ENCODE measurements around the gene OS9. TPM values are rescaled to one million over a fixed set of nuclear protein-coding genes. Genes with fewer than 3 reads are reported as not detected.

The OS9 gene
- total and polyA plus RNA-seq, 4 donors, result 136 to 357 (median 216) TPM

GRCh38 chr12:57687862-57688261 is 6.1 kb upstream of the OS9 start:
- Histone ChIP-seq H3K9me3 (ENCODE audit: control insufficient read depth in 4 of 4, low read length in 3 of 4) (no peaks in the 10 kb centered on the region), H3K4me1 (ENCODE audit: control insufficient read depth in 4 of 4, insufficient read depth in 4 of 4, low read length in 3 of 4) (no peaks in the 10 kb centered on the region), H3K9ac (ENCODE audit: low read depth in 1 of 2, low read length in 2 of 2) (no peak overlapping the region), H3K4me3 (ENCODE audit: low read depth in 1 of 3, low read length in 3 of 3) (no peak overlapping the region), H3K27me3 (ENCODE audit: control insufficient read depth in 4 of 4, insufficient read depth in 4 of 4, low read length in 3 of 4) (no peaks in the 10 kb centered on the region), H3K27ac (ENCODE audit: low read depth in 1 of 2, low read length in 2 of 2) (no peak overlapping the region), H3K36me3 (ENCODE audit: control insufficient read depth in 4 of 4, insufficient read depth in 3 of 4, low read depth in 1 of 4, low read length in 3 of 4) (no peaks in the 10 kb centered on the region)
- 63% methylated on average over 4 of the region's 4 CpGs for WGBS
- DNase-seq (ENCODE audit: low spot score), result no peak
- no peak for TF ChIP-seq YY1 (IDR thresholded peaks at IDR 0.05)
- no peak for TF ChIP-seq GABPA (IDR thresholded peaks at IDR 0.05 in 1 of 2, conservative IDR thresholded peaks at IDR 0.05 in 1 of 2)
- no peak for TF ChIP-seq FOXA1 (IDR thresholded peaks at IDR 0.05)
- TF ChIP-seq NR2F2 (IDR thresholded peaks at IDR 0.05), result no peak
- TF ChIP-seq, protein P1, sequence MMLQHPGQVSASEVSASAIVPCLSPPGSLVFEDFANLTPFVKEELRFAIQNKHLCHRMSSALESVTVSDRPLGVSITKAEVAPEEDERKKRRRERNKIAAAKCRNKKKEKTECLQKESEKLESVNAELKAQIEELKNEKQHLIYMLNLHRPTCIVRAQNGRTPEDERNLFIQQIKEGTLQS (IDR thresholded peaks at IDR 0.05), result no peak
- TF ChIP-seq FOXA2 (IDR thresholded peaks at IDR 0.05), result no peak
- no peak for TF ChIP-seq HNF4G (IDR thresholded peaks at IDR 0.05)
- no peak for TF ChIP-seq EGR1 (IDR thresholded peaks at IDR 0.05; ENCODE audit: low read depth in 2 of 2)
- TF ChIP-seq JUND (IDR thresholded peaks at IDR 0.05), result no peak
- no peak for TF ChIP-seq MAX (IDR thresholded peaks at IDR 0.05)
- TF ChIP-seq, protein P2, sequence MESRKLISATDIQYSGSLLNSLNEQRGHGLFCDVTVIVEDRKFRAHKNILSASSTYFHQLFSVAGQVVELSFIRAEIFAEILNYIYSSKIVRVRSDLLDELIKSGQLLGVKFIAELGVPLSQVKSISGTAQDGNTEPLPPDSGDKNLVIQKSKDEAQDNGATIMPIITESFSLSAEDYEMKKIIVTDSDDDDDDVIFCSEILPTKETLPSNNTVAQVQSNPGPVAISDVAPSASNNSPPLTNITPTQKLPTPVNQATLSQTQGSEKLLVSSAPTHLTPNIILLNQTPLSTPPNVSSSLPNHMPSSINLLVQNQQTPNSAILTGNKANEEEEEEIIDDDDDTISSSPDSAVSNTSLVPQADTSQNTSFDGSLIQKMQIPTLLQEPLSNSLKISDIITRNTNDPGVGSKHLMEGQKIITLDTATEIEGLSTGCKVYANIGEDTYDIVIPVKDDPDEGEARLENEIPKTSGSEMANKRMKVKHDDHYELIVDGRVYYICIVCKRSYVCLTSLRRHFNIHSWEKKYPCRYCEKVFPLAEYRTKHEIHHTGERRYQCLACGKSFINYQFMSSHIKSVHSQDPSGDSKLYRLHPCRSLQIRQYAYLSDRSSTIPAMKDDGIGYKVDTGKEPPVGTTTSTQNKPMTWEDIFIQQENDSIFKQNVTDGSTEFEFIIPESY (IDR thresholded peaks at IDR 0.05), result no peak
- TF ChIP-seq RAD21 (IDR thresholded peaks at IDR 0.05), result no peak

- peaks cover 2 to 8% (median 6%) of the 10 kb centered on the region in 4 donors for H3K4me1 ChIP-seq (ENCODE audit: control insufficient read depth in 4 of 4, insufficient read depth in 4 of 4, low read length in 3 of 4)
- H3K27me3 ChIP-seq (ENCODE audit: control insufficient read depth in 4 of 4, insufficient read depth in 4 of 4, low read length in 3 of 4), result no peaks in the 10 kb centered on the region
- H3K27ac ChIP-seq (ENCODE audit: low read depth in 1 of 2, low read length in 2 of 2), result no peak overlapping the region
- WGBS, result 48% methylated on average over 2 of the region's 2 CpGs
- H3K36me3 ChIP-seq (ENCODE audit: control insufficient read depth in 4 of 4, insufficient read depth in 3 of 4, low read depth in 1 of 4, low read length in 3 of 4), result no peaks in the 10 kb centered on the region
- no peaks in the 10 kb centered on the region for H3K9me3 ChIP-seq (ENCODE audit: control insufficient read depth in 4 of 4, low read length in 3 of 4)
- TF ChIP-seq EGR1 (IDR thresholded peaks at IDR 0.05; ENCODE audit: low read depth in 2 of 2) (no peak), RAD21 (IDR thresholded peaks at IDR 0.05) (no peak), MAX (IDR thresholded peaks at IDR 0.05) (no peak), GABPA (IDR thresholded peaks at IDR 0.05 in 1 of 2, conservative IDR thresholded peaks at IDR 0.05 in 1 of 2) (no peak)
- H3K9ac ChIP-seq (ENCODE audit: low read depth in 1 of 2, low read length in 2 of 2), result no peak overlapping the region
- H3K4me3 ChIP-seq (ENCODE audit: low read depth in 1 of 3, low read length in 3 of 3), result no peak overlapping the region
- DNase-seq (ENCODE audit: low spot score), result no peak
Measured at GRCh38 chr12:57688931-57689330, 5.0 kb upstream of the OS9 start.

DNA sequence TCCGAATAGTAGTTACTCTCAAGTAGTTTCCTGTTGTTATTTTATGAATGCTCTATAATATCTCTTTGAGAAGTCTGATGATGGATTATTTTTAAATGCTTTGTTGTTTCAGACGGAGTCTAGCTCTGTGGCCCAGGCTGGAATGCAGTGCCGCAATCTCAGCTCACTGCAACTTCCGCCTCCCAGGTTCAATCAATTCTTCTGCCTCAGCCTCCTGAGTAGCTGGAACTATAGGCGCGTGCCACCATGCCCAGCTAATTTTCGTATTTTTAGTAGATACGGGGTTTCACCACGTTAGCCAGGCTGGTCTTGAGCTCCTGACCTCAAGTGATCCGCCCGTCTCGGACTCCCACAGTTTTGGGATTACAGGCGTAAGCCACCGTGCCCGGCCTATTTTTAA is 1.4 kb upstream of the OS9 start:
- Histone ChIP-seq H3K4me3 (ENCODE audit: low read depth in 1 of 3, low read length in 3 of 3) (no peak overlapping the region), H3K27ac (ENCODE audit: low read depth in 1 of 2, low read length in 2 of 2) (no peak overlapping the region), H3K4me1 (ENCODE audit: control insufficient read depth in 4 of 4, insufficient read depth in 4 of 4, low read length in 3 of 4) (peaks cover 5 to 20% (median 15%) of the 10 kb centered on the region in 4 donors), H3K9ac (ENCODE audit: low read depth in 1 of 2, low read length in 2 of 2) (no peak overlapping the region), H3K36me3 (ENCODE audit: control insufficient read depth in 4 of 4, insufficient read depth in 3 of 4, low read depth in 1 of 4, low read length in 3 of 4) (peaks cover 6 to 15% (median 11%) of the 10 kb centered on the region in 4 donors), H3K9me3 (ENCODE audit: control insufficient read depth in 4 of 4, low read length in 3 of 4) (no peaks in the 10 kb centered on the region), H3K27me3 (ENCODE audit: control insufficient read depth in 4 of 4, insufficient read depth in 4 of 4, low read length in 3 of 4) (no peaks in the 10 kb centered on the region)
- TF ChIP-seq NR2F2 (IDR thresholded peaks at IDR 0.05) (no peak), SP1 (IDR thresholded peaks at IDR 0.05) (no peak), EGR1 (IDR thresholded peaks at IDR 0.05; ENCODE audit: low read depth in 2 of 2) (no peak), HNF4A (conservative IDR thresholded peaks at IDR 0.05) (no peak), FOXA2 (IDR thresholded peaks at IDR 0.05) (no peak), GABPA (IDR thresholded peaks at IDR 0.05 in 1 of 2, conservative IDR thresholded peaks at IDR 0.05 in 1 of 2) (no peak), REST (IDR thresholded peaks at IDR 0.05) (no peak), JUND (IDR thresholded peaks at IDR 0.05) (no peak), RXRA (IDR thresholded peaks at IDR 0.05) (no peak), TAF1 (conservative IDR thresholded peaks at IDR 0.05) (no peak), RAD21 (IDR thresholded peaks at IDR 0.05) (no peak), YY1 (IDR thresholded peaks at IDR 0.05) (no peak)
- TF ChIP-seq, protein P1 (IDR thresholded peaks at IDR 0.05), result no peak
- TF ChIP-seq, protein P3, sequence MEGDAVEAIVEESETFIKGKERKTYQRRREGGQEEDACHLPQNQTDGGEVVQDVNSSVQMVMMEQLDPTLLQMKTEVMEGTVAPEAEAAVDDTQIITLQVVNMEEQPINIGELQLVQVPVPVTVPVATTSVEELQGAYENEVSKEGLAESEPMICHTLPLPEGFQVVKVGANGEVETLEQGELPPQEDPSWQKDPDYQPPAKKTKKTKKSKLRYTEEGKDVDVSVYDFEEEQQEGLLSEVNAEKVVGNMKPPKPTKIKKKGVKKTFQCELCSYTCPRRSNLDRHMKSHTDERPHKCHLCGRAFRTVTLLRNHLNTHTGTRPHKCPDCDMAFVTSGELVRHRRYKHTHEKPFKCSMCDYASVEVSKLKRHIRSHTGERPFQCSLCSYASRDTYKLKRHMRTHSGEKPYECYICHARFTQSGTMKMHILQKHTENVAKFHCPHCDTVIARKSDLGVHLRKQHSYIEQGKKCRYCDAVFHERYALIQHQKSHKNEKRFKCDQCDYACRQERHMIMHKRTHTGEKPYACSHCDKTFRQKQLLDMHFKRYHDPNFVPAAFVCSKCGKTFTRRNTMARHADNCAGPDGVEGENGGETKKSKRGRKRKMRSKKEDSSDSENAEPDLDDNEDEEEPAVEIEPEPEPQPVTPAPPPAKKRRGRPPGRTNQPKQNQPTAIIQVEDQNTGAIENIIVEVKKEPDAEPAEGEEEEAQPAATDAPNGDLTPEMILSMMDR (IDR thresholded peaks at IDR 0.05; ENCODE audit: low read depth, low read length, missing input control), result no peak
- DNase-seq (ENCODE audit: low spot score), result no peak
- 94% methylated on average over 15 of the region's 15 CpGs for WGBS
